ENCODE measurements around the gene CLSTN2. TPM values are rescaled to one million over a fixed set of nuclear protein-coding genes. Genes with fewer than 3 reads are reported as not detected.

Gene CLSTN2
- total RNA-seq, 1 experiment from 2014 or later: not detected

GRCh38 chr3:140186421-140186920 lies 251.5 kb downstream of the CLSTN2 start:
- no peak for DNase-seq
- Histone ChIP-seq H2AFZ (no peak overlapping the region), H3K36me3 (ENCODE audit: low read depth) (no peaks in the 10 kb centered on the region), H3K9me3 (ENCODE audit: insufficient read depth, low read depth) (no peaks in the 10 kb centered on the region), H3K27ac (no peak overlapping the region), H3K79me2 (ENCODE audit: low read depth) (no peaks in the 10 kb centered on the region), H4K20me1 (ENCODE audit: insufficient read depth) (no peaks in the 10 kb centered on the region), H3F3A (ENCODE audit: insufficient read depth, low read depth) (no peaks in the 10 kb centered on the region), H3K4me1 (replicated peaks; ENCODE audit: insufficient read depth) (no peaks in the 10 kb centered on the region), H3K4me2 (no peak overlapping the region), H3K4me3 (no peak overlapping the region), H3K9me2 (ENCODE audit: insufficient read depth) (0 out of 2 replicates have a peak, but pooled peaks cover under 1% of the 10 kb centered on the region), H3K27me3 (ENCODE audit: insufficient read depth, low read depth) (no peaks in the 10 kb centered on the region)
- intact Hi-C loops (cut with micrococcal nuclease; ENCODE audit: unreplicated experiment): no loop called here
- no peak for TF ChIP-seq EZH2 (IDR thresholded peaks at IDR 0.05; ENCODE audit: low read depth)
- TF ChIP-seq, protein P1, sequence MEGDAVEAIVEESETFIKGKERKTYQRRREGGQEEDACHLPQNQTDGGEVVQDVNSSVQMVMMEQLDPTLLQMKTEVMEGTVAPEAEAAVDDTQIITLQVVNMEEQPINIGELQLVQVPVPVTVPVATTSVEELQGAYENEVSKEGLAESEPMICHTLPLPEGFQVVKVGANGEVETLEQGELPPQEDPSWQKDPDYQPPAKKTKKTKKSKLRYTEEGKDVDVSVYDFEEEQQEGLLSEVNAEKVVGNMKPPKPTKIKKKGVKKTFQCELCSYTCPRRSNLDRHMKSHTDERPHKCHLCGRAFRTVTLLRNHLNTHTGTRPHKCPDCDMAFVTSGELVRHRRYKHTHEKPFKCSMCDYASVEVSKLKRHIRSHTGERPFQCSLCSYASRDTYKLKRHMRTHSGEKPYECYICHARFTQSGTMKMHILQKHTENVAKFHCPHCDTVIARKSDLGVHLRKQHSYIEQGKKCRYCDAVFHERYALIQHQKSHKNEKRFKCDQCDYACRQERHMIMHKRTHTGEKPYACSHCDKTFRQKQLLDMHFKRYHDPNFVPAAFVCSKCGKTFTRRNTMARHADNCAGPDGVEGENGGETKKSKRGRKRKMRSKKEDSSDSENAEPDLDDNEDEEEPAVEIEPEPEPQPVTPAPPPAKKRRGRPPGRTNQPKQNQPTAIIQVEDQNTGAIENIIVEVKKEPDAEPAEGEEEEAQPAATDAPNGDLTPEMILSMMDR (conservative IDR thresholded peaks at IDR 0.05): no peak
- CTCF ChIA-PET: no interaction called here
- no TSS peak for BruUV-seq (replicated peaks)
- POLR2A ChIA-PET (ENCODE audit: unreplicated experiment): no interaction called here

- no peak overlapping the region for H3K4me3 ChIP-seq
- no TSS peak for BruUV-seq (replicated peaks)
- H3K4me2 ChIP-seq: no peak overlapping the region
- no peaks in the 10 kb centered on the region for H3K9me3 ChIP-seq (ENCODE audit: insufficient read depth, low read depth)
- H3K79me2 ChIP-seq (ENCODE audit: low read depth): no peaks in the 10 kb centered on the region
- intact Hi-C loops (cut with micrococcal nuclease; ENCODE audit: unreplicated experiment): no loop called here
- ChIA-PET POLR2A (ENCODE audit: unreplicated experiment) (no interaction called here), CTCF (no interaction called here)
- H2AFZ ChIP-seq: no peak overlapping the region
- no peak for DNase-seq
- H3K36me3 ChIP-seq (ENCODE audit: low read depth): no peaks in the 10 kb centered on the region
- no peaks in the 10 kb centered on the region for H3F3A ChIP-seq (ENCODE audit: insufficient read depth, low read depth)
- H3K4me1 ChIP-seq (replicated peaks; ENCODE audit: insufficient read depth): no peaks in the 10 kb centered on the region
- no peaks in the 10 kb centered on the region for H3K27me3 ChIP-seq (ENCODE audit: insufficient read depth, low read depth)
- TF ChIP-seq, protein P1 (conservative IDR thresholded peaks at IDR 0.05): no peak
- TF ChIP-seq EZH2 (IDR thresholded peaks at IDR 0.05; ENCODE audit: low read depth): no peak
- 0 out of 2 replicates have a peak, but pooled peaks cover 4% of the 10 kb centered on the region for H3K9me2 ChIP-seq (ENCODE audit: insufficient read depth)
- no peak overlapping the region for H3K27ac ChIP-seq
- H4K20me1 ChIP-seq (ENCODE audit: insufficient read depth): no peaks in the 10 kb centered on the region
Measured at GRCh38 chr3:140187028-140187427, 252.0 kb downstream of the CLSTN2 start.

GRCh38 chr3:140187656-140188221 lies 252.8 kb downstream of the CLSTN2 start:
- no peak for DNase-seq
- ChIA-PET POLR2A (ENCODE audit: unreplicated experiment) (no interaction called here), CTCF (no interaction called here)
- H3F3A ChIP-seq (ENCODE audit: insufficient read depth, low read depth): no peaks in the 10 kb centered on the region
- H2AFZ ChIP-seq: no peak overlapping the region
- no peaks in the 10 kb centered on the region for H3K36me3 ChIP-seq (ENCODE audit: low read depth)
- H3K4me2 ChIP-seq: no peak overlapping the region
- H3K9me3 ChIP-seq (ENCODE audit: insufficient read depth, low read depth): no peaks in the 10 kb centered on the region
- no peaks in the 10 kb centered on the region for H3K79me2 ChIP-seq (ENCODE audit: low read depth)
- H3K27me3 ChIP-seq (ENCODE audit: insufficient read depth, low read depth): no peaks in the 10 kb centered on the region
- no TSS peak for BruUV-seq (replicated peaks)
- intact Hi-C loops (cut with micrococcal nuclease; ENCODE audit: unreplicated experiment): no loop called here
- no peak for TF ChIP-seq EZH2 (IDR thresholded peaks at IDR 0.05; ENCODE audit: low read depth)
- TF ChIP-seq, protein P1 (conservative IDR thresholded peaks at IDR 0.05): no peak
- no peak overlapping the region for H3K4me3 ChIP-seq
- 0 out of 2 replicates have a peak, but pooled peaks cover 4% of the 10 kb centered on the region for H3K9me2 ChIP-seq (ENCODE audit: insufficient read depth)
- no peaks in the 10 kb centered on the region for H4K20me1 ChIP-seq (ENCODE audit: insufficient read depth)
- no peaks in the 10 kb centered on the region for H3K4me1 ChIP-seq (replicated peaks; ENCODE audit: insufficient read depth)
- no peak overlapping the region for H3K27ac ChIP-seq

All from PC-9 (cell line).